Heart left ventricle (tissue), 16 donors: ENCODE measurements around the gene PLEKHA6. TPM values are rescaled to one million over a fixed set of nuclear protein-coding genes. Genes with fewer than 3 reads are reported as not detected.

ENCODE experiments used
- ATAC-seq, 4 donors: fragments of 200-7000 bp; cut with Tn5 transposase; one replicate each; pipeline ENCODE4 v1.9.1; 2020 to 2022; ENCODE audit warnings: moderate library complexity in 4 of 4, mild to moderate bottlenecking in 3 of 4, moderate number of reproducible peaks in 1 of 4
- DNase-seq, 5 donors: peaks; one replicate each; pipeline ENCODE4 v3.0.0-alpha.2; 2020
- H3K27ac ChIP-seq, 12 donors: fragments of 200-600 bp; sonication (generic) in 4 of 12; one replicate each; pipeline versions ENCODE4 v1.5.0 to v1.8.0; 2016 to 2022; ENCODE audit warnings: mild to moderate bottlenecking in 2 of 12
- H3K27me3 ChIP-seq, 9 donors: fragments of 200-600 bp; sonication (generic) in 2 of 9; one replicate each; pipeline versions ENCODE4 v1.5.1 to v1.8.0; 2016 to 2022; ENCODE audit warnings: mild to moderate bottlenecking in 3 of 9
- H3K36me3 ChIP-seq, 9 donors: fragments of 200-600 bp; sonication (generic) in 2 of 9; one replicate each; pipeline versions ENCODE4 v1.5.0 to v1.8.0; 2018 to 2022; ENCODE audit warnings: mild to moderate bottlenecking in 2 of 9
- H3K4me1 ChIP-seq, 12 donors: fragments of 200-600 bp; sonication (generic) in 4 of 12; one replicate each; pipeline versions ENCODE4 v1.5.0 to v1.8.0; 2016 to 2022; ENCODE audit warnings: mild to moderate bottlenecking in 3 of 12
- H3K4me3 ChIP-seq, 12 donors: fragments of 200-600 bp; sonication (generic) in 4 of 12; one replicate each; pipeline versions ENCODE4 v1.5.0 to v1.8.0; 2017 to 2022; ENCODE audit warnings: mild to moderate bottlenecking in 9 of 12, moderate library complexity in 4 of 12
- H3K9me3 ChIP-seq, 12 donors: fragments of 200-600 bp; sonication (generic) in 4 of 12; one replicate each; pipeline versions ENCODE4 v1.5.0 to v1.8.0; 2016 to 2022; ENCODE audit warnings: mild to moderate bottlenecking in 1 of 12
- POLR2A ChIP-seq, 2 donors: fragments of 450-650 bp; IDR thresholded peaks; one replicate each; pipeline ENCODE4 v1.6.1; 2017; ENCODE audit warnings: antibody characterized with exemption in 2 of 2, mild to moderate bottlenecking in 2 of 2, moderate library complexity in 2 of 2
- WGBS, 4 donors: extraction: QIAGEN DNeasy Blood & Tissue Kit in 2 of 4; methylation state at CpG; one replicate each; pipeline versions ENCODE4 v1.1.5 to v1.1.7; 2013 to 2018; 5-methylcytosine and 5-hydroxymethylcytosine counted together
- intact Hi-C, 10 donors: fragments of 100-400 bp; cut with DNase I; formaldehyde crosslinking; loops; one replicate each; pipeline versions ENCODE4 v1.11.1 to v1.14.2; 2022
- polyA plus RNA-seq, 2 donors: library from polyadenylated mRNA; stranded (reverse); fragments of 200-250 nt; gene quantifications; one replicate each; pipeline ENCODE4 v1.2.3, GENCODE V29; 2013
- total RNA-seq, 9 donors: library from RNA; depleted of rRNA in 2 of 9; stranded (reverse); fragments of >200 nt in 2 of 9; fragmentation: NEBNext Ultra II Directional in 3 of 9; extraction: Animal tissue kit (Norgen Biotek cat#: 25700) in 3 of 9; gene quantifications; one replicate each; pipeline versions ENCODE4 v1.1.0 to v1.2.4, GENCODE V29; 2016 to 2023
- TF ChIP-seq, protein P1 (sequence below), 12 donors: fragments of 200-600 bp; sonication (generic) in 4 of 12; IDR thresholded peaks; one replicate each; pipeline versions ENCODE4 v1.5.0 to v1.8.0; 2018 to 2022; ENCODE audit warnings: antibody characterized with exemption in 12 of 12, mild to moderate bottlenecking in 5 of 12
- donor health status: ischemic (EF 13 %, LVEDD 7.1; RV severe dilation, severe dysfunction).
- donor health status: healthy with polysubstance abuse.
- donor health status: DM: no; HTN: yes; CAD: no.
- donor health status: DM: no; HTN: no; CAD: no.
- donor health status: ischemic (EF 25% LVEDD 6.9; RV normal size, moderate dysfunction).
- donor health status: ischemic (EF 25% LVEDD 5.7; RV mildly dilated, moderate dysfunction).
- donor health status: healthy.
- donor health status: DM: yes; HTN: yes; CAD: no.
- donor health status: ischemic (EF 35%, LVEDD 5.7; RV mildly dilated, moderate dysfunction).
- donor health status: nonischemic (EF 11% LVEDD 7.7; RV severe dilation, severe dysfunction).
- donor health status: DM: yes; HTN: yes; CAD: no.
- donor health status: PGD.
- donor health status: ischemic (EF 29% LVEDD 5.4; RV normal size, mild dysfunction).
- donor health status: nonischemic (EF 23%, LVEDD 6.1; RV moderate dilation, normal function).

PLEKHA6 gene
- total and polyA plus RNA-seq, 11 donors: 5.2 to 33.2 (median 18.9) TPM

DNA sequence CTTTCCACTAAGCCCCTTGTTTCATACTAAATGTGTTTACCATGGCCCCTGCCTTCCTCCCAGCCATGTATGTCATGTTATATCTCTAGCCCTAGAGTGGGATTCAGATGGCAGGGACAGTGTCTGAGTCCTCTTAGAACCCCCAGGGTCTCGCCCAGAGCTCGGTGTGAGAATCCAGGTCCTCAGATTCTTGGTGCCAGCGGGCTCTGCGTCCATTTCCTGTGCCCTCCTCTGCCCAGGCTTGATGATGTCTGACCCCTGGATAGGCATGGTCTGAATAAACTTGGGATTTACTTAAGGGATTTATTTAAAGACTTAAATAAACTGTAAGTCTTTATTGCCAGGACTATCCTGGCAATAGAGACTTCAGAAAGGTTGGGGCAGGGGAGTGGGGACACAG is 157.2 kb downstream of the PLEKHA6 start:
- Histone ChIP-seq H3K27me3 (peaks cover 0 to 27% (median 0%) of the 10 kb centered on the region in 9 donors), H3K4me3 (no peak overlapping the region), H3K36me3 (no peaks in the 10 kb centered on the region), H3K9me3 (no peaks in the 10 kb centered on the region), H3K27ac (no peak overlapping the region), H3K4me1 (peaks cover 0 to 20% (median 0%) of the 10 kb centered on the region in 12 donors)
- intact Hi-C loops: loop anchor here in 2 of 10 donors (2.0 to 10.0 kb wide), 2 partner anchors 40 to 348 kb away; no protein-coding TSS in a partner anchor
- 88 to 91% (median 89%) methylated on average over 4 of the region's 4 CpGs for WGBS, 4 donors
- ATAC-seq: no peak
- no peak for TF ChIP-seq POLR2A (IDR thresholded peaks at IDR 0.05)
- TF ChIP-seq, protein P1, sequence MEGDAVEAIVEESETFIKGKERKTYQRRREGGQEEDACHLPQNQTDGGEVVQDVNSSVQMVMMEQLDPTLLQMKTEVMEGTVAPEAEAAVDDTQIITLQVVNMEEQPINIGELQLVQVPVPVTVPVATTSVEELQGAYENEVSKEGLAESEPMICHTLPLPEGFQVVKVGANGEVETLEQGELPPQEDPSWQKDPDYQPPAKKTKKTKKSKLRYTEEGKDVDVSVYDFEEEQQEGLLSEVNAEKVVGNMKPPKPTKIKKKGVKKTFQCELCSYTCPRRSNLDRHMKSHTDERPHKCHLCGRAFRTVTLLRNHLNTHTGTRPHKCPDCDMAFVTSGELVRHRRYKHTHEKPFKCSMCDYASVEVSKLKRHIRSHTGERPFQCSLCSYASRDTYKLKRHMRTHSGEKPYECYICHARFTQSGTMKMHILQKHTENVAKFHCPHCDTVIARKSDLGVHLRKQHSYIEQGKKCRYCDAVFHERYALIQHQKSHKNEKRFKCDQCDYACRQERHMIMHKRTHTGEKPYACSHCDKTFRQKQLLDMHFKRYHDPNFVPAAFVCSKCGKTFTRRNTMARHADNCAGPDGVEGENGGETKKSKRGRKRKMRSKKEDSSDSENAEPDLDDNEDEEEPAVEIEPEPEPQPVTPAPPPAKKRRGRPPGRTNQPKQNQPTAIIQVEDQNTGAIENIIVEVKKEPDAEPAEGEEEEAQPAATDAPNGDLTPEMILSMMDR (IDR thresholded peaks at IDR 0.05): no peak
- no peak for DNase-seq

DNA sequence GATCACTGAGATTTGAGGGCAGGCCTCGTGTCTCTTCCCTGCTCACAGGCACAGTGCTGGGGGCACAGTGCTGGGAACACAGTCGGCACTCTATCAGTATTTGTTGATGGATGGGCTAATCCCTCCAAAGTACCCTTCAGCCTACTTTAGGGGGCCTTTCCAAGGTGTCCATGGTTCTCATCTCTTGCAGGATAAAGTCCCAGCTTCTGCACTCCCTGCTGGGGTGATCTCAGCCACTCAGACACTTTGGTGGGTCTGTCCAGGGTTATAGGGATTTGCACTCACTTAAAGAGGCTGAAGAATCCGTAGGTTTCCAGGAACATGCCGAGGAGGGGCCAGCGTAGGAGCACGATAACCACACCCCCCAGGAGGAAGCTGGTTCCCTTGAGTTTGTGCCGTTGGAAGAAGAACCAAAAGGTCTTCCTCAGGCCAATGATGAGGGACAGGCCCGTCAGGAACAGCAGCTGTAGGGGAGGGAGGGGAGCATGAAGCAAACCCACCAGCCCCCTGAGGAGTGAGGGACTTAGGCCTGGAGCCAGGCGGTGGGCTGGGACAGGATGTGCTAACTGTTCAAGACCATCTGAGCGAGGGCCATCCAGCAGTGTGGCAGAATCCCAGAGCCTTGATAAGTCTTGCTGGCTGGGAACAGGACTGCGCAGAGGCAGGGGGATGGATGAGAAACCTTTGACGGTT is 158.2 kb downstream of the PLEKHA6 start:
- Histone ChIP-seq H3K4me1 (peaks cover 0 to 18% (median 0%) of the 10 kb centered on the region in 12 donors), H3K27me3 (peaks cover 0 to 18% (median 0%) of the 10 kb centered on the region in 9 donors), H3K36me3 (no peaks in the 10 kb centered on the region), H3K9me3 (no peaks in the 10 kb centered on the region), H3K4me3 (no peak overlapping the region), H3K27ac (no peak overlapping the region)
- DNase-seq (no peak), ATAC-seq (no peak)
- 75 to 85% (median 77%) methylated on average over 11 to 12 of the region's 12 CpGs for WGBS, 4 donors
- no peak for TF ChIP-seq POLR2A (IDR thresholded peaks at IDR 0.05)
- TF ChIP-seq, protein P1 (IDR thresholded peaks at IDR 0.05): no peak
- intact Hi-C loops: loop anchor here in 2 of 10 donors (2.0 to 10.0 kb wide), 2 partner anchors 39 to 347 kb away; no protein-coding TSS in a partner anchor

DNA sequence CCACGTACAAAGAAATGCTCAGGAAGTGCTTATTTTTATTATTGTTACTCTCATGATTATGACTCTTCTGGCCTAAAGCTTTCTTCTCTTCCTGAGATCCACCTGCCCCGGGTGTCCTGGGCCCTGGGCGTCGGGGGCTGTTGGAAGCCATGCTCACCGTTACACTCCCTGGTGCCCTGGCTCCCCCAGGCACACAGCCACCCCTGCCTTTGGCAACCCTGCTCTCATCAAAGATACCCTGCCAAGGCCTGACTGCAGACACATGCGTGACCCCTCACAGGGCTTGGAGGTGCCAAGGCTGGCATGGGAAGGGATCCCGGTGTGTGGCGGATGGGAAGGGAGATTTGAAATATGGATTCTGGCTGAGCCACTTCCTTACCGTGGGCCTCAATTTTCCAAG is 160.2 kb downstream of the PLEKHA6 start:
- Histone ChIP-seq H3K4me1 (peaks cover 0 to 18% (median 0%) of the 10 kb centered on the region in 12 donors), H3K27ac (peak overlapping the region in 1 of 12 donors; percentile 13), H3K36me3 (no peaks in the 10 kb centered on the region), H3K9me3 (no peaks in the 10 kb centered on the region), H3K4me3 (no peak overlapping the region), H3K27me3 (peaks cover 0 to 6% (median 0%) of the 10 kb centered on the region in 9 donors)
- DNase-seq: peak in 2 of 5 donors; percentile 13 to 44
- peak in 3 of 4 donors; percentile 32 to 61 (median 54) for ATAC-seq
- intact Hi-C loops: no loop called here
- WGBS, 4 donors: 68 to 83% (median 73%) methylated on average over 9 of the region's 9 CpGs
- TF ChIP-seq, protein P1 (IDR thresholded peaks at IDR 0.05): no peak
- no peak for TF ChIP-seq POLR2A (IDR thresholded peaks at IDR 0.05)
